Esophagus mucosa (tissue), 1 donor: ENCODE results near the gene VDAC1. TPM values are rescaled to one million over a fixed set of nuclear protein-coding genes. Genes with fewer than 3 reads are reported as not detected.
"Not testable (repeated sequence)": the region's sequence is repeated elsewhere in the genome, so short reads cannot be mapped to it uniquely, and the experiment has no call there.

Experiments
- ATAC-seq: fragments of 200-7000 bp; cut with Tn5 transposase; one replicate; pipeline ENCODE4 v1.9.1; 2020
- total RNA-seq: library from RNA; stranded (reverse); gene quantifications from one replicate; pipeline ENCODE4 v1.2.4, GENCODE V29; 2023
- donor health status: DM: yes; HTN: yes; CAD: no.

Gene VDAC1
- total RNA-seq, 1 donor from 2014 or later, result 154 TPM

DNA sequence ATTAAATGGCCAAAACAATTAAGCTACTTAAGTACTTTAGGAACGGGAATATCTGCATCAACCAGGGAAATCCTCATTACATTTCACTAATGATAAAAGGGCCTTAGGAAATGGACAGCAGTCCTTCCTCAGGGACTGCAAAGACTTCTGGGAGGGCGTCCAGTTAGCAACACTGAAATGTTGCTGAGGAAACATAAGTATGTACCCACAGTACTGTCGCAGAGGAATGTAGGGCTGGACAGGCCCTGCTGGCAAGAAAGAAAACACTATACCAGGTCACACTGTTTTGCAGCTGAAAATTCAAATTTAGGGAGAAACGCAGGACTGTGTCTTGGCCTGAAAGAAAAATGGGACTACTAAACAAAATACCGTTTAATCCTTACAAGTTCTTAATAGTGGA, 37.7 kb downstream of the VDAC1 start:
- ATAC-seq, result no peak

DNA sequence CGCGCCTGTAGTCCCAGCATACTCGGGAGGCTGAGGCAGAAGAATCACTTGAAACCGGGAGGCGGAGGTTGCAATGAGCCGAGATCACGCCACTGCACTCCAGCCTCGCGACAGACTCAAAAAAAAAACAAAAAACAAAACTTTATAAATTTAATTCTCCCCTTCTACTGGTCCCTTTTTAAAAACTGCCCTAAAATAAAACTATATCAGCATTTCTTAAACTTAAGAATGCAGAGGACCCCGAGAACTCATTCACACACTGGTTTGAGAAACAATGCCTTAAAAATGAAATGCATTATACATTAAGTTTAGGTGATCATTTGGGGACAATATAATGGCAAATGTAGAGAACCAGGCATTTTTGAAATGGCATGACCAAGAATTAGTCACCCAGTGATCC, 38.7 kb downstream of the VDAC1 start:
- no peak for ATAC-seq

DNA sequence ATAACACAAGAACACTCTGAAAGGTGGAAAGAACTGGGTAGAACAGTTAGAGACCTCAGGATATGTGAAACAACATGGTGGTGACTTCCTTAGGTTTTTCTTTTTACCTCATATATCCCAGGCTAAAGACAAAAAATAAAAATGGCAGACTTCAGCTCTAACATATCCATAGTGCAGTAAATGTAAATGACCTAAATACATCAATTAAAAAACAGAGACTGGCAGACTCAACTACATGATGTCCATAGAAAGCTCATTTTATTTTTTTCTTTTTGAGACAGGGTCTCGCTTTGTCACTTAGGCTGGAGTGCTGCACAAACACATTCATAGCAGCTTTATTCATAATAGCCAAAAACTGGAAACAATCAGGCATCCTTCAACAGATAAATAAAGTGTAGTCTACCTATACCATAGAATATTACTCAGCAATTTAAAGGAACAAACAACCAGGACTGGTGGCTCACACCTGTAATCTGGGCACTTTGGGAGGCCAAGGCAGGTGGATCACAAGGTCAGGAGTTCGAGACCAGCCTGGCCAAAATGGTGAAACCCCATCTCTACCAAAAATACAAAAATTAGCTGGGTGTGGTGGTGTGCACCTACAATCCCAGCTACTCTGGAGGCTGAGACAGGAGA, 41.2 kb downstream of the VDAC1 start:
- ATAC-seq, result no peak

DNA sequence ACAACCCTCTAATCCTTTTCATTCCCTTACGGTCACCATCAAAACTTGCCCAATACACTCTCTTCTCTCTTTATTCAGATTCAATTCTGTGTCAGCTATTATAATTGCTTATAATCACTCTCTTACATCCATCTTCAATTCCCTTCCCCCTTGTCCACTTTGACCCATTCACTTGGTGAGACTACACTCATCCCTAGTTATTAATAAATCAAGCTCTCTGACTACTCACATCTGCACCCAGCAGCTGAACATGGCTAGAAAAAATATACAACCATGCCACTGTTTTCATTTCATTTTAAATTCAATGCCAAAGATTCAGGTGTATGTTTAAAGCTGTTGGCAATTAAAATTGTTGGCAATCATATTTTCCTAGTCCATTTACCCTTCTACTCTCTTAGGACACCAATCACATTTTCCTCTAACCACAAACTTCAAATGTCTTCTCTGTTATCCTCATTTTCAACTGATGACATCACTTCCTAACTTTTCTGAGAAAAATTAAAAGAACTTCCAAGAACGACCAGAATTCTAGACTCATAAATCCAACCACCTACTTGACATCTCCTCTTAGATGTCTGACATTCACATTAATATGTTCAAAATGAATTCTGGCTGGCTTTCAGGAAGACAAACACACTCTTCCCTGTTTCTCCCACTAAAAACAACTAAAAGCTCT, 41.8 kb downstream of the VDAC1 start:
- no peak for ATAC-seq

DNA sequence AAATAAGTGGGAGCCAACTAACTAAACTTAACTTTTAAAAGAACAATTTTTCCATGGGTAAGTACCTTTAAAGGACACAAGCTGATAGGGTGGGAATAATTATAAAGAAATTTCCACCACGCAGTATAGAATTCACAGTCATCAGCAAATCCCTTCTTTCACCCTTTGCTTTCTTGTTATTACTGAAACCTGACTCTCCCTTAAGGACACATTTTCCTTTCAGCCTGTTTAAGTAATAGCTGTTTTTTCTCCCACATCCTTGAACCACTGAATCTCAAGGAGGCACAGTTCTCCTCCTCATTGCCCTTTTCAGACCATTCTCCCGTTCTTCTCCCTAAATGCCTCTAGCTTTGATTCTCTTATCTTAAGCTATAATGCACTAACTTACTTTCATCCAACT, 42.6 kb downstream of the VDAC1 start:
- no peak for ATAC-seq

DNA sequence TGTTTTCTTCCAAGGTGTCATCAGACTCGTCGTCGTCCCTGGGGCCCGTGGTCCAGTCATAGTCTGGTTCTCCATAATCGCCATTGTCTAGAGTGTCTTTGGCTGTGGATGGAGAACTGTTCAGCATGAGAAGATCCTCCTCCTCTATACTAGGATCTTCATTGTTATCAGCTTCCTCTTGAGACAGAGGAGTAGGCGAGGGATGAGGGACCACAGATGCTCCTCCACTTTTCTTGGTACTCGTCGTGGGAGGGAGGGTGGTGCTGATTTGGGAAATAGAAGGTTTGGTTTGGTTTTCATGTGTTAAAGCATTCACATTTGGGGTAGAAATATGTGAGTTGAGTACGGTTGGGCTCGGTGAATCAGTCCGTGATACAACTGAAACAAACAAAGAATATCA, 45.1 kb downstream of the VDAC1 start:
- no peak for ATAC-seq

DNA sequence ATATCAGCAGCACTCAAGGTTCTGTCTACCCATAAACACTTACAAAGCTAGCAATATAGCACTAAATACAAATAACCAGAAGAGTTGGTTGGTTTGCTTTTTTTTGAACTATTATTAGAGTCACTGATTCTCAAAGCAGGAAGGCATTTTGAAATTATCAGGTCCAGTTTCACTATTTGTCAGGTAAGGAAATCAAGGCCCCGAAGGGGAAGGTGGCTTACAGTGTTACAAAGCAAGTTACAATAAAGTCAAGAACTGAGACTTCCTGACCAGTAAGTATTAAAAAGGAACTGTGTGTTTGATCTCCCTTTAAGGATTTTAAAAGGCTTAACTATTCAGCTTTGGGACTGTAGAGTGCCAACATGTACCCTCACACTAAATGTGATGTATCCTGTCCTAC, 47.2 kb downstream of the VDAC1 start:
- no peak for ATAC-seq

DNA sequence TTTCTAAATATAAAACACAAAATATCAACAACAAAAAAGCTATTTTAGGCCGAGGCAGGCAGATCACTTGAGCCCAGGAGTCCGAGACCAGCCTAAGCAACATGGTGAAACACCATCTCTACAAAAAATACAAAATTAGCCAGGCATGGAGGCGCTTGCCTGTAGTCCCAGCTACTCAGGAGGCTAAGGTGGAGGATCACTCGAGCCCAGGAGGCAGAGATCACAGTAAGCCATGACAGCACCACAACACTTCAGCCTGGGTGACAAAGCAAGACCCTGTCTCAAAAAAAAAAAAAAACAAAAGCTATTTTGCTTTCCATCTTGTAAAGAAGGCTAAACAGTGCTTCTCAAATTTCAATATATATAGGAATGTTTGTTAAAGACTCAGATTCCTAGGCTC, 47.7 kb downstream of the VDAC1 start:
- no peak for ATAC-seq

DNA sequence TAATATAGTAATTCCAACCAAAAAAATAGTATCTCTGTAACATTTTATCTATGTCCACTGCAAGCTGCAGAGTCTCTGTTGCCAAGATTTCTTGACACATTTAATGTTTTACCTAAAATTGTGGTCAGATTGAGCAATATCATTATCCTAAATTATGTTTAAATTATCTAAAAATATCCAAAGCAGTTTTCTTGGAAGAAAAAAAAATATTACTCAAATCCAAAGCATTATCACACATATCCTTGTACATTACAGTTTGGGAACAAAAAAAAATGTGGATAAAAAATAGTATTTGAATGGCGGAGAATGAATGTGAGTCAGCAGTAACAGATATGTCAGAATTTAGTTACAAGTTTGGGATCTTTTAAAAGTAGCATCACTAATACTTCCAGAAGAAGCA, 48.6 kb downstream of the VDAC1 start:
- ATAC-seq, result not testable (repeated sequence)

DNA sequence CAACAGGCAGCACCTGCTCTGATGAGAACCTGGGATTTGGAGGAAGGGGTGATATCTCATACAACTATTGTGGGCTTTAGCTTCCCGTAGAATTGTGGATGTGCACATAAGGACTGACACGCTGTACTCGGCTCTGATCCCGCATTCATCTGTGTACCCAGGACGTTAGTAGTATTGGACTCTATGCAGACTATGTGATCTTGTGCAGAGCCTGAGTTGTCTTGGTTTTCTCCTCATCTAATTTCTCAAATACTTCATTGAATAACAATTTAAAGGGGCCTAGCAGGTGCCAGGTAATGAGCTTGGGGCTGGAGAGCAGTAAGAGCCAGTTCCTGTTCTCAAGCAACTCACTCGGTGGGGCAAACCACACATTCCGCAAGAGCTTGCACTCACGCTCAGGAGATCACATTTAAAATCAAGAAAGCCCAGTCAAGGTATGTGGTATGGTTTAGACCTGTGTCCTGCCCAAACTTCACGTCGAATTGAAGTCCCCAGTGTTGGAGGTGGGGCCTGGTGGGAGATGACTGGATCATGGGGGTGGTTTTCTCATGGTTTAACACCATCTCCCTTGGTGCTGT, 51.1 kb downstream of the VDAC1 start:
- ATAC-seq, result peak; percentile 11

DNA sequence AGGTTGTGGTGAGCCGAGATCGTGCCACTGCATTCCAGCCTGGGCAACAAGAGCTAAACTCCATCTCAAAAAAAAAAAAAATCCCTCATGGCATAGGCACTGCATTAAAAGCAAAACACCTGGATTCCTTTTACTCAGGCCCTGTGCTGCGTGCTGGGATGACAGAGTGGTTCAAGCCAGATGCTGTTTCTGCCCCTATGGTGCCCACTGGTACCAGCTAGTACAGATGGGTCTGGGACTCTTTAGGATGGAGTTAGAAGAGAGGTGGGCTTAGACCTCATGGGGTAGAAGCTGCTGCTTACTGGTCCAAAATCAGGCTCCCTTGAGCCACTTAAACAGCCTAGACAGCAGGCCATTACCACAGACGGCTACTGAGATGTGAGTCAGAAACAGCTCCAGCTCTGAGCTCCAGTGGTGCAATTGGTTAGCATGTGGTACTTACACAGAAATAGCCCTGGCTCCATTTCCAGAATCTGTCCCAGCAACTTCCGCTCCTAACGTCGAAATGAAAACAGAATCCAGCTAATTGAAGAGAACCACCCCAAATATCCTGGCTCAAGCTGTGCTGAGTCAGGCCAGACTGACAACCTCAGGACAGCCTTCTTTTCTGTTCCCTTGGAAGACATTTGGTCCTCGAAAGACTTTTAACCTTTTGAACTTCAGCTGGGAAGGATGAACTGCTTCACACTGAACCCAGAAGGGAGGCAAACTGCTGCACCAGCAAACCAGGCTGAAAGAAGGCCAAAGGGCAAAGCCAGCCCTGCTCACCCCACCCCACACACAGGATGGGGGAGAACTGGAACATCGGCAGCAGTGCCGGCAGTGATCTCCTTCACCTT, 51.8 kb downstream of the VDAC1 start:
- peak; percentile 50 for ATAC-seq

DNA sequence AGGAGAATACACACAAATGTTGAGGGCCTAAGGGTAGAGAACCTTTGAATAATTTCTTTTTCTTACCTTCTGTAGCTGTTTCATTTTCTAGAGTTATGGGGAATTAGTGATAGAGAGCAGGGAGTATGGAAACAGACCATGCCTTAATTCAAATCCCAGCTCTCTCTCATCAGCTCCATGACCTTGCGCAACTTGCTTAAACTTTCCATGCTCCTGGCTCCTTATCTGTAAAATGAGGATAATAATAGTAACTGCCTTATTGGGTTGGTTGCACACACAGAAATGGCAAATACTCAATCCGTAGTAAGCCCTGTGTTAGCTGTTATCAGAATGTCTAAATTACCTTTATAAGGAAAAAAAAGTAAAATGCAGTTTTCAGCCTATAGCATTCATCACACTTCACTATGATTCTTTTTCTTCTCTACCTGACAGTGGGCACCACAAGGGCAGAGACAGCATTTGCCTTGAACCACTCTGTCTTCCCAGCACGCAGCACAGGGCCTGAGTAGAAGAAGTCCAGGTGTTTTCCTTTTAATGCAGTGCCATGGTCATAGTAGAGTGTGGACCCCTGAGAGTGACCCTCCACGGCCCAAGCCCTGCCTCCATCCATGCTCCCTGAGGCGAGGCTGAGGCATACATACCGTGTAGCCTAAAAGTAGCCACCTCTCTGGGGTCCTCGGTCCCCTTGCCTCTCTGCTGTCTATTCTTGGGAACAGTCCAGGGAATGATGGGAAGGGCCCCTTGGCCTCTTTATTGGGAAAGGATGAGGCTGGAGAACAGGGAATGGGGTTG, 53.8 kb downstream of the VDAC1 start:
- ATAC-seq, result peak; percentile 26

DNA sequence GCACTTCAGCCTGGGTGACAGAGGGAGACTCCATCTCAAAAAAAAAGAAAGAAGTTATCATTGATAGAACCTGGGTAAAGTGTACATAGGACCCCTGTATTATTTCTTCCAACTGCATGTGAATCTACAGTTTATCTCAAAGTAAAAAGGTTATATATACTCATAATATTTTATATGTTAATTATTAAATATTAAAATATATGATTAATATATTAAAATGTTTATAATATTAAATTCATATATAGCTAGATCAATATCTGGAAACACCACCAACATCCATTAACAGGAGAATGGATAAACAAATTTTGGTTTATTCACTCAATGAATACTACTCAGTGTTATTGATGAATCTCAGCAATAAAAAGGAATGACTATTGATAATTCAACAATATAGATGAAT, 56.1 kb downstream of the VDAC1 start:
- ATAC-seq, result no peak

DNA sequence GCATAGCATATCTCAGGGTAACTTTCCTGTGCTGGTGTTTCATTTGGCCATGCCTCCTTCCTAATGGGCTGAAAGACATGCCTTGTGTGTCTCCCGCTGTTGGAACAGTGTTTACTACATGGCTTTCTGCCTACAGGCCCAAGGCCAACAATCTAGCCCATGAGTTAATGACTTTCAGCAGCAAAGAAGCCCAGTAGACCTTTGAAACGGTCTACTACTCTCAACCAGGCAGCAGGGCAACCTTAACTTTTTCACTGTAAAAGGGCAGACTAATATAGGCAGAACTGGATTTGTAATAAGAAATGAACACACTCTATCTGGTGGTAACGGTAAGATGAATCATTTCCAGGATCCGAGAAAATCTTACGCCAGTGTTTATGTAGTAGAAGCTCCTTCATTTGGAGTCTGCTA, 57.3 kb downstream of the VDAC1 start:
- ATAC-seq, result no peak

DNA sequence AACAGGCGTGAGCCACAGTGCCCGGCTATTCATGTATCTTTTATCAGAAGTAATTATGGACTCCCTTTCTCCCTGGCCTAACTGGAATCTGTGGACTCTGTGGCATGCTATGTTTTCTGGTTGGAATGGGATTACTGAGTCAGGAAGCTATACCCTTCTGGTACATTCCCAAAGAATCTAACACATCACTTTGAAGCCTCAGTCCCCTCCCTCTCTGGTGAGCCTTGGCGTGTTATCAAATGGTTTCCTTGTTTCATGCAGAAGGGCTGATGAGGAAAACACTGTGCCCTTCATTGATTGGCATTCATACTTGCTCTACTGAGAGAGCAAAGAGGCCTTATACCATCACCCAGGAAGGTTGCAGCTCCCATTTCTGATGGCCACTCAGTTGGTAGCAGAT, 59.2 kb downstream of the VDAC1 start:
- ATAC-seq, result no peak

DNA sequence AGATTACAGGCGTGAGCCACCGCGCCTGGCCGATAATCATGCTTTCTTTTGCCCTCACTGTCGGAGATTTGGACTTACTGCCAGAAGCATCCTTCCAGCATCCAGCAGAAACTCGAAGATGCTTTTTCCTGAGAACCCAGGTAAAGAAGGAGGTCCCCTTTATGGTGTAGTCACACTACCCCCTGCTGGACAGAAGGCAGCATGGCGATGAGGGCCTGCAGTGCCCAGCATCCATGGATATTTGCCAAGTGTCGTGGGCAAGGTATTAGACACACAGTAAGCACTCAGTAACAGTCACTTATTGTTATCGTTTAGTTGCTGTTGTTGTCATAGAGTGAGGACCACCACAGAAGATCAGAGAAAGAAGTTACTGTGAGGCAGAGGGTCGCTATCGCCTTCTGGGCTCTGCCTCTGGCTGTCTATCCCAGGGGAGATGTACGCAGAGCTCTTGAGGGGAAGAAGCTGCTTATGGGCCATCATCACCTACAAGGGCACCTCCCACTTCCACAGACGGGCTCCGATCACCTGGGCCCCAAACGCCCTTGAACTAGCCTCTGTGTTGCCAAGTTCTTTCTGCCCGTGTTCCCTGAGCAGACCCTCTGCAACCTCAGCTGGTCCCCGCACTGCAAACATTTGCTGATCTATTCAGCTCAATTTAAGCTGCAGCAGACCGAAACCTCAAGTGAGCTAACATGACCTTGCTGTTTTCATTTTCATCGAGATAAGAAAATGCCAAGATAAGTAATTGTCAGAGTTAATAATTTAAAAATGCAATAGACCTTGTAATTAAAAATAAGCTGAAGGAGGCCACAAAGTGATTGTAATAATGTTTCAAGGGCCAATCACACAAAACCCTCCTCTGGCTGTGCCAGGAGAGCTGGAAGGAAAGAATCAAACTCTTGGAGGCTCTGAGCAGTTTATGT, 60.3 kb downstream of the VDAC1 start:
- peak; percentile 53 for ATAC-seq

DNA sequence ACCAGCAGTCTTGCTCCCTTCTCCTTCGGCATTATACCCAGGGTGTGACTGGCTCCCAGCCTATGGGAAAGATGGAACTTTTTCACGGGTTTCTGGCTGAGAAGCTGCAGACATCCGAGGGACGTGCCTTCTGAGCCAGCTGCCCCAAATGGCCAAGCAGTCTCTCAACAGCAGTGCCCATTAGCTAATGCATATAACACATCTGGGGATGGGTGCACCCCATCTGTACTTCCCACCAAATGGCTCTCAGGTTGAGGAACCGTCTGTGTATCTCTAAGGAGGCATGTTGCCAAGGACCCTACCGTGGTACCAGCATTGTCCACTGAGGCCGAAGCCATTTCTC, 61.3 kb downstream of the VDAC1 start:
- peak; percentile 18 for ATAC-seq

DNA sequence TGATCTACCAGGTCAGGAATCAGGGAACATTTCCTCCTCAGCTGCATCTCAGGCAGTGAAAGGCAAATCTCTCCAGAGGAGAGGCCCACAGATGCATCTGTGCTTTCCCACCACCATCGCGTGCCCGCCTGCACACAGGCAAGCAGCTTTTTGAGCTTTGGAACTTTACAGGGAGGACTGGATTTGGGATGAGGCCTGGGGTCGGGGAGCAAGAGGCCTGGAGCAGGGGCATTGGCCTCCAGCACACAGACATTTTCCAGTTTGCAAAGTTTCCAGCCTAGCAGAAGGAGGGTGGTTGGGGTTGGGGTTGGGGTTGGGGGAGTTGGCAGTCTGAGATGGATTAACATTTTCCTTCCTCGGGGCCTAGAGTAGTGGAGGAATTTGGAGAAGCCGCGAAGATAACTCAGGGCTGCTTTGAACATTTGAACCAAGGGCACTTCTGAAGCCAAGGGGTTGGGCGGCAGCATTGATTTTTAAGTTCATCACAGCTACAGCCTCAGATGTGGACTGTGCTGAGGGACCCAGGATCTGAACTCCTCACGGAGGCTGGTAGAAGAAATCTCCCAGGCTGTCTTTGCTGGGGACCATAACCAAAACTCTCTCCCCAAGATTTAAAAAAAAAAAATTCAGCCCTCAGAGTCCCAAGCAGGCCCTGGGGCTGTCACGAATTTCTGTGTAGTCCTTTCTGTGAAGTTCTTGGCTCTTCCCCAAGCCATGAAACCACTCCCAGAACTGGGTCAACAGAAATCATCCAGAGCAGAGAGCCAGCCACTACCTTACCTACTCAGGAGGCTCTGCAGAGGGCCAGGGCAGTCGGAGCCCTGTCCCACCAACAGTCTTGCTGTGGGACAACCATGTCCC, 61.9 kb downstream of the VDAC1 start:
- peak; percentile 47 for ATAC-seq

DNA sequence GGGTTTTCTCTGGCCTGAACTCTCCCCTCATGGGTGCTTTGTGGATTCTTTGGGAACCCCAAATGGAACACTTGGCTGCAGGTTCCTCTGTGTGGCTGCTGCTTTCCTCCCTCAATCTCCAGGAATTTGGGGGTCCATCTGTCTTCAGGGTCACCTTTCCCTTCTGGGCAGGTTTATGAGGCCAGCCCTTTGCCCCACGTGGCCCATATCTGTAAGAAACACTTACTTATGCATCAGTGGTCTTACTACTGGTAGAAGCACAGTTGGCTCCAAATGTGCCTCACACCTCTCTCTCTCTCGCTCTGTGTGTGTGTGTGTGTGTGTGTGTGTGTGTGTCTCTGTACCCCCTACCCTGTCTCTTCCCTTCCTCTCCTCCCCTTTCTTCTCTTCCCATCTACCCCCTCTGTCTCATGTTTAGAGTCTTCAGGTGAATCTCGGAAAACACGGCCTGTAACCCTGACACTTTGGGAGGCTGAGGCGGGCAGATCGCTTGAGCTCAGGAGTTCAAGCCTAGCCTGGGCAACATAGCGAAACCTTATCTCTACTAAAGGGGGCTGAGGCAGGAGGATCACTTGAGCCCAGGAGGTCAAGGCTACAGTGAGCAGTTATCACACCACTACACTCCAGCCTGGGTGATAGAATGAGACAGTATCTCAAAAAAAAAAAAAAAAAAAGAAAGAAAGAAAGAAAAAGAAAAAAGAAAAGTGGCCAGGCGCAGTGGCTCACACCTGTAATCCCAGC, 63.1 kb downstream of the VDAC1 start:
- no peak for ATAC-seq

DNA sequence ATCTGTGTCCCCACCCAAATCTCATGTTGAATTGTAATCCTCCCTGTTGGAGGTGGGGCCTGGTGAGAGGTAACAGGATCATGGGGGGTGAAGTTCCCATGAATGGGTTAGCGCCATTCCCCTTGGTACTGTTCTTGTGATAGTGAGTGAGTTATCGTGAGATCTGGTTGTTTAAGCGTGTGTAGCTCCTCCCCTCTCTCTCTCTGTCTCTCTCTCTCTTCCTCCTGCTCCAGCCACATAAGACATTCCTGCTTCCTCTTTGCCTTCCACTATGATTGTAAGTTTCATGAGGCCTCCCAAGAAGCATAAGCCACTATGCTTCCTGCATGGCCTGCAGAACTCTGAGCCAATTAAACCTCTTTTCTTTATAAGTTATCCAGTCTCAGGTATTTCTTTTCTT, 65.1 kb downstream of the VDAC1 start:
- ATAC-seq, result no peak
